ENCODE results near the gene CNTNAP2.

Gene CNTNAP2

DNA sequence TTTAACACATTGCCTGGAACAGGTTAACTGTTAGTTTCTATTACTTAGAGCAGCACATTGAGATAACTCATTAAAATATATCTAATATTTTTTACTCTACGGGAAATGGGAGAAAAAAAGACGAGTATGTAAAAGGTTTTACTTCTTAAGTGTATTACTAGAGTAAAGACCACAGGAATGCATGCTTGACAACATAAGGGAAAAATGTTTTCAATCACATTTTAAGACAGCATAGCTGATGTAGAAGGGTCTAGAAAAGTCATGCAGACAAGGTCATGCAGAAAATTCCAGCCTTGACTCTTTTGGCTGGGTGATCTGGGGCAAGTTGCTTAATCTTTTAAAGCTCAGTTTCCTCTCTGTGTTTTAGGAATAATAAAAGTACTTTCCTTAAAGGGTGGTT, 806.2 kb downstream of the CNTNAP2 start:
- DNase-seq = no peak

DNA sequence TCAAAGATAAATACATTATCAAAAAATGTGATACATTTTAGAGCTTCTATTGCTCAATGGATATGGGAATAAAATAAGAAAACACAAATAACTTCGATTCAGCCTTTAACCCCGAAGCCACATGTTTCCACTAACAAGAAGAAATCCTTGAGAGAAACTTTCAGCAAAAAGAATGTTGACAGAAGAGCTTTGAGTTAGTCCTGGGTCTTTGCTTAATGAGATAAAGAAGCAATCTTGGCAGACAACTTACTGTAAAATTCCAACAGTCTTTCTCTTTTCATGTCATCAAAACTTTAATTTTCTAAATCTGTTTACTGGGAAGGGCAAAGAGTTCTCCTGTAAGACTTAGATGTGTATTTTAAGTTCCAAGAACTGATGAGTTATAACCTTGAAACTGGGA, 810.2 kb downstream of the CNTNAP2 start:
- DNase-seq = no peak

DNA sequence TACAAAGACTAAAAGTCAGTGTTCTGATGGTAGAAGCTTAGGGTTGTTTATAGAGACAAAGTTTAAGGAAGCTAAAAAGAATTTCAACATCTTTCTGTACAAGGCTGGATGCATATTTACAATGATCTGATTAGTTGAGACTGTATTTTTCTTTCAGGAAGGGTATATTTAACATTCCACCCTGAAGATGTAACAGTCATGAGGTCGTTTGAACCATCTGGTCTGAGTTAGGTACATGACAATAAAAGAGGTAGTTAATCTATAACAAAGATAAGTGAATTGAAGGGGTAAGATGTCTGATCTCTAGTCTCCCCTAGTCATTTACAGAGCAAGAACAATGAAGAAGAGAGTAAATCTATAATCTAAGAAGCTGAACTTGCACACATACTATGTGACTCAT, 821.2 kb downstream of the CNTNAP2 start:
- DNase-seq = no peak

DNA sequence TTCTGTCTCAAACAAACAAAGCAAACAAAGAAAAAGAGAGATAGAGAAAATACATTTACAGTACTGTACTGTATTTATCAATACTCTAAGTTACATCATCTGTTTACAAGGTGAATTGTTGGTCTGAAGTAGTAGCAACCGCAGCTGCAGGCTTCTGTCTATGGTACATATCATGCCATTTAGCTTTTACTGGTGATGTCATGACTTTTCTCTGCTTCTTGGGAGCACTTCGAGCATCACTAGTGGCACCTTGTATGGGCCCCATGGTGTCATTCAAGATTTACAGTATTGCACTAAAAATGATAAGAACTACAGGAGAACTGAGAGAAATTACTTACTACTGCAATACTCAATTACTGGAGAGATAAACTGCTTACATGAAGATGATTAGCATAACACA, 826.9 kb downstream of the CNTNAP2 start:
- DNase-seq = no peak

DNA sequence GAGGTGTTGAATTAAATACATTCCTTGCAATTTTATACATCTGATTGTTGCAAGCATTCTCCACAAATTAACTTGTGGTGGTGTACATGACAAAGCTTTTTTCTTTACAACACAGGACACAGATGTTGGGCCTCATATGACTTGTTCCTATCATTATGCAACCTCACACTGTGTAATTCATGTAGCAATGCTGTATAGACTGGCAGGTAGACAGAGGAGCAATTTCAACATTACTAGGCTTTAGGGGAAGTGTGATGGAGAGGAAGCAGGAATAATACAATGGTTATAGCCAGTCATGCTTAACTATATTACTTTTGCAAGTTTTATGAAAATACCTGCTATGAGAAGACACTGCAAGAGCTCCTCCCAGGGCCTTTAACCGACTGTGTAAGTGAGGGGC, 832.1 kb downstream of the CNTNAP2 start:
- no peak for DNase-seq

DNA sequence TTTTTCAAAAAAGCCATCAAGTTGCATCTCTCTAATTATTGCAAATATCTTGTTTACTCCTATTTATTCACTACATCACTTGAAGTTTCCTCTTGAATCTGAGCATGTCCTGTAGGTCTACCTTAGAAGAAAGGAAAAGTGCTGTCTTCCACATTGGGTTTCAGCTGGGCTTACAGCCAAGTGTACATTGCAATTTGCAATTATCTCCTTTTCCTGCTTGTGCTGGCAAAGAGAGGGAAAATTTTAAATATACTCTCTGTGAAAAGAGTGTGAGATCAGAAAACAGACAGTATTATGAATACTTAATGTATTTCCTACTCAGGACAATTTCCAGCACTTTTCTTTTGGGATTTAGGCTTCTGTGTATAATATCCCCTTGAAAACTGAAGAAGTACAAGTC, 839.7 kb downstream of the CNTNAP2 start:
- peak; percentile 88 for DNase-seq

DNA sequence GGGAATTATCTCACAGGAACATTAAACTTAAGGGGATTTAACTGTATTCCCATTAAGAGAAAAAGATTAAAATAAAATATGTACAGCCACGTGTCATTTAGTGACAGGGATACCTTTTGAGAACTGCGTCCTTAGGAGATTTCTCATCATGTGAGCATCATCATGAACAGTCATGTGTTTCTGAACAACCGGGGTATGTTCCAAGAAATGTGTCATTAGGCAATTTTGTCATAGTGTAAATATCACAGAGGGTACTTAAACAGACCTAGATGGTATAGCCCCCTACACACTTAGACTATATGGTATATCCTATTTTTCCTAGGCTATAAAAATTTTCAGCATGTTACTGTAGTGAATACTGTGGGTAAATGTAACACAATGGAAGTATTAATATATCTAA, 840.3 kb downstream of the CNTNAP2 start:
- DNase-seq = no peak

DNA sequence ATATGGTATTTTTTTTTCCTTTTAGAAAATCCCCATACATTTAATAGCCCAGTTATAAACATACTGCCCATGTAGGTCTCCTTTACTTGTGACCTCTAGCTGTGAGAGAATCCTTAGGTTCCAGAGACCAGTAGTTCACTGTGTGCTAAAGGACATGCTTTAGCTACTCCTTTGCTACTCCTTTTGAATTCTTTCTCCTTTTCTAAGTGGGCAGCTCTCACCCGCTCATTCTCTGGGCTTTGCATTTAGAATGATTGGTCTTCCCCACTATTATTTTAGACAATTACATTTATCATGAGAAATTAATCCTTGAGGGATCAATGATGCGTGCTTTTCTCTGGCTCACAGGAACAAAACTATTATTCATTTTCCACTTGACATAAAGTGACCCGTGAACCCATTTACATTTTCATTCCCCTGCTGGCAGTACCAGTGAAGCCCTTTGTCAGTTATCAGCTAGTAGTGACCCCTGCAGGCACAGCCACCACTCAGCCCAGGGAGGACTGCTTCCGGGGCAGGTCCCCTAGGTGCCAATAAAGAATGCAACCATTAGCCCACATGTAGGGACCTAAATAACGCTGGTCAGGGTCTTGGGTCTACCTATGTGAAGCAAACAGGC, 844.3 kb downstream of the CNTNAP2 start:
- DNase-seq = no peak

DNA sequence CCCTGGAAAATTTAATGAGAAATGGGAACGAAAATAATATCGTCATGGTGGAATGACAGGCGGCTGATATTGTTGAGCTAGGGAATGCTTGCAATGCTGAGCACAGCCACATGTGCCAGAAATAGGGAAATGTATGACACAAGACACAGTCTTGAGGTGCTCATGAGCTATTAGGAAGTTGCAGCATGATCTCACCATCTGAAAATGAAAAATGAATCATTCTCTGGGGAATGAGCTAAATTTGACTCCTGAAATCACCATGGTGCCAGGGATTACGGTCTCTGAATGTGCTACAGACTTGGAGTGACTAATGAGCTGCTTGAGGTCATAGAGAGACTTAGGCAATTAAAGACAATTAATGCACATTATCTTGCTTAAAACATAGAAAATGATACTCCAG, 845.0 kb downstream of the CNTNAP2 start:
- peak; percentile 9 for DNase-seq

DNA sequence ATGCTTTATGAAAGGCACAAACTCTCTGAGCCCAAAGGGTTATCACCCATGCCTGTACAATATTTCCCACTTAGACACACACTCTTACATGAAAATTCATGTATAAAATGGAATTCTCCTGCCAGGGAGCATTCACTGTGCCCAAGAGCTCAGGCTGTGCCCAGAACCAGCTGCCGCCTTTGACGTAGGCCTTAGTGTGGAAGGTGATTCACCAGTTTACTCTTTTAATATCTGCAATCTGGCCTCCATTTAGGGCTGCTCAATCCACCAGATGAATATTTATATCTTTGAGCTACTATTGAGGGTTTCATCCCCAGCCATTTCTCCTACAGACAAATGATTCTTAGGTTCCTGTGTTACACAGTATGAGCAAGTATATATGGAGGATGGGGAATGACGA, 849.7 kb downstream of the CNTNAP2 start:
- no peak for DNase-seq

DNA sequence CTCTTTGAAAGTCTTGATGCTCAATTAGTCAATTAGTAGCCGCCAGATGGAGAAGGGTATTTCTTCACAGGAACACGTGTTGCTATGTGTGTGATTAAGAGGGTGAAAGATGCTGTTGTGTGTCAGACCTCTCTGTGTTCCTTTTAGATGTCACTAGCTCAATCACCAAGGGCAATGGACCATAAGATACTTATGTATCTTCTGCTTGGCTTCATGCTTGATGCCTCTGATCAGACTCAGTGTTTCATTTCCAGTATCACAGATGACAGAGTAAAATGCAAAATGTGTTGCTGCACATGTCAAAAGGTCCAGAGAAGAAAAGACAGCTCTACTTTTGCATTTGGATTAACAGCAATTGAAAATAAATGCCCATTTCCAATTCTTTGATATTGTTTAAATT, 865.9 kb downstream of the CNTNAP2 start:
- DNase-seq = no peak

DNA sequence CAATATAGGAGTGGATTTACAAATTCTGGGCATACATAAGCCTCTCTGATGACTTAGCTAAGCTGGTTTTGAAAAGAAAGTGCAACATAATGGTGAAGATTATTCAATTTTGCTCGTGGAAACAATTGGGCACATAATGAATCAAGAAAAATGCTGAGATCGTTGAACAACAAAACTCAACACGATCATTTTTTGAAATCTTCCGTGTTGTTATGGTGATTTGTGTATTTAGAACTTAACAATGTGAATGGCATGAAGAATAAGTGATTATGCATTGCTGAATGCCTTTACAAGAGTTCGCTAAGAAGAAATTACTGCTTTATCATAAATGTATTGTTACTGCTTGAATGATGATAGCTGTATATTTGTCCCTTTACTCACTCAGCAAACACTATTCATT, 875.0 kb downstream of the CNTNAP2 start:
- DNase-seq = no peak

DNA sequence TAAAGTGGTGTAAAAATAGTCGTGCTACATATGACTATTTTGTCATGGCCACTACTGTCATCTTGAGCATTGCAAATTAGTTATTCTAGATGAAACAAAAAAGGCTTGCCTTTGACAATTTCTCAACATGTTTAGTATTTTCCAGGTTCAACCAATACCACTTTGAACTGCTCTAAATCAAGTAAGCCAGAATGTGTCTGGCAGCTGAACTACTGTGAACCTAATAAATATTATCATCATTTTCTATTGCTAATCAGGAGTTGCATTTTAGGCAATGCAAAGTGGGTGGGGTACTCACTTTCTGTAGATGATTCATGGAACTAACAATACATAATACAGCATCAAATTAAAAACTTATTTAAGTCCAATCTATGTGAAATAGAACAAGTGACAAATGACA, 877.2 kb downstream of the CNTNAP2 start:
- DNase-seq = no peak

DNA sequence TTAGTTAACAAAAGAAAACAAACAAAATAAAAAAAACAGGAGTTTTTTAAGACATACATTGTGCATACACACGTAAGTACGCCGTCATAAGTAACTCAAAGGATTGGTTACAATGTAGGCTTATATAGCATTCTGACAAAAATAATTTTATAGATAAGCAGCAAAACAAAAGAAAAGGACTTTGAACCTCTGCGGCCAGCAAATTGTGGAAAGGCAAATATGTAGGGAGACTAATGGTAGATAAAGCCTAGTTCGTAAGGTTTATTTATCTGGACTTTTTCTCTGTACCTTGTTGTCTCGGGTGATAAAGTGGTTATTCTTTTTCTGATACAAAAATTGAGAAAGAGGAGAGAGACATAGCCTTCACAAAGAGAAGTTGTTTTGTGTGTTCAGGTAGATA, 891.9 kb downstream of the CNTNAP2 start:
- no peak for DNase-seq

DNA sequence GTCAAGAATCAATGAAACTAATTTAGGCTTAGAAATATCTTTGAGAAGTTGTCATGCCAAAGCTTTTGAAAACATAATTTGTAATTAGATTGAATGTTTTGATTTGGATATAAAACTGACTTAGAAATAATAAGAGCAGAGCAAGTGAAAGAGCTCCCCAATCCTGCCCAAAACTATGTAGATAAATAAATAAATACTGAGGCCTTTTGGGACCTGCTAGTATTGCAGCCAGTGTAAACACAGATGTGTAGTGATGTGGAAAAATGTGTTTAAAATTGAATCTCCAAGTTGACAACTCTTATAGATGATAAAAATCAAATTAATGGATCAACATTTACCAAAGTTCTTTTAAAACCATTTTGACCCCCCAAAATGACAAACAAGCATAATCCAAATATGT, 896.1 kb downstream of the CNTNAP2 start:
- no peak for DNase-seq

DNA sequence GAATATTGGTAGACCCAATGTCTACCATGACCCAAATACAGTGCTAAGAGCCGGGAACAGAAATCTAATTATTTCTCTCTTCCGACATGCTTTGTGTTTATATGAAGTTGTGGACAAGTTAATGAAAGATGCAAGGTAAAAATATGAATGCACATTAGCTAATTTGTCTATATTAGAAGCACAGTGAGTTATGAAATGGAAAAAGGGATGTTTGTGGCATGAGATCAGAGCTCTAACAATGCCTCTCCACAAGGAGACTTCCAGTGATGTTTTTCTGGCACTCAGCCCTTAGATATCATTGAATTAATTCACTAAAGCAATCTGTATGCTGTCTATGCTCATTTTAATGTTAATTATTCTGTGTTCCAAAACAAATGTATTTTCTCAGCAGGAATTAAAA, 897.2 kb downstream of the CNTNAP2 start:
- no peak for DNase-seq

DNA sequence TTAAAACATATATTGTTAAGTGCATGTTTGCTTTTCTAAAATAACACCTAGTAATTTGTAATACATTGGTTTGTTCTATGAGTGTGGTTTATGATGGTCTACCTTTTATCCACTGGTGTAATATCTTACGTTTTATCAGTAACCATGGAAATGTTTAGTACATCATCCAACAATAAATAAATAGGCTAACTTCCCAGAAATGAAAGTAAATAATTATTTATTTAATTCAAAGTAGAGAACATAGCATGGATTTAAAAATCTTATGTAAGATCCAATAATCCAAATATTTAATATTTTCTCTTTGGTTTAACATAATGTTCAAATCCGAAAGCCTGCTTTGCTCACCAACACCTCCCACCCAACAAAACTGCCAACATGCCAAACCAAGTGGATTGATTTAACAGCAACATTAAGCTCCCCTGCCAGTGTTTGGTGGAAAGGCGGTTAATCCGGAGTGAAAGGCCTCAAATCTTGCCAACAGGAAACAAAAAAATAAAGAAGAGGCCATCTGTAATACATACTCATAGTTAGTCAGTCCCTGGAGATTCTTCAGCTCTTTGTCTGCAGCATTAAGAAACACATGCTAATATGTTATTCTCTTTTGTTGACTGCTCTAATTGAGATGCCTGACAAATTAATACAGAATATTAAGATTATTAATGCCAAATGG, 897.8 kb downstream of the CNTNAP2 start:
- DNase-seq = no peak

DNA sequence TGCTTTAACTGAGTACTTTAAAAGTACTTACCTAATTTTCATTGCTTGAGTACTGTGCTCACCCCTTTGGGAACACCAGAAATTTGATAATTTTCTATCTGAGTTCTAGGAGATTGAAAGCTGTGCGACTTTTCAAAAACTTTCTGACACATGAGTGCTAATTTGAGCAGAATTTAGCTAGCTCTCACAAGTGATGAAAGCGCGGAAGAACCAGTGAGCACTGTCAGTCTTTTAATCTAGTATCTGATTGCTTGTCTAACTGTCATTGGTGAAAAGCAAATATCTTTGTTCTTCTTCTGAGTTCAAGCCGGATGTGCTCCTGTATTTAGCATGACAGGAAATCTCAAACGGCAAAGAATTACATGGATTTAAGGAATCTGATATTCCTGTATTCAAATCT, 899.4 kb downstream of the CNTNAP2 start:
- DNase-seq = no peak

DNA sequence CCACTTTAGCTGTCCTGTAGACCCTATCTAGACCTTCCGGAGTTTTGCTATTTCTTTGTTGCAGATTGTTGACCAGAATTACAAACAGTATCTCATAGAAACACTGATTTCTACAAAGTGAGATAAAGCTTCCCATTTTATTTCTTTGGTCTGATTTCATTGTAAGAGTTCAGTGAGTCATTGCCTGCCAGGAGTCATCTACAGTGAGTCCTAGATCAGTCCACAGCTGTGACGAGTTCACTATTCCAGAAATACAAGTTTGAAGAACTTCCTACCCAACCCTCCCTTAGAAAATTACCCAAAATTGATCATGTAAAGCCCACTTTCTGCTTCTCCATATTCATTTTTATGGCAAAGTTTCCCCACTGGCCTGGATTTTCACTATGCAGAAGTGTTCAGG, 905.5 kb downstream of the CNTNAP2 start:
- DNase-seq = no peak

DNA sequence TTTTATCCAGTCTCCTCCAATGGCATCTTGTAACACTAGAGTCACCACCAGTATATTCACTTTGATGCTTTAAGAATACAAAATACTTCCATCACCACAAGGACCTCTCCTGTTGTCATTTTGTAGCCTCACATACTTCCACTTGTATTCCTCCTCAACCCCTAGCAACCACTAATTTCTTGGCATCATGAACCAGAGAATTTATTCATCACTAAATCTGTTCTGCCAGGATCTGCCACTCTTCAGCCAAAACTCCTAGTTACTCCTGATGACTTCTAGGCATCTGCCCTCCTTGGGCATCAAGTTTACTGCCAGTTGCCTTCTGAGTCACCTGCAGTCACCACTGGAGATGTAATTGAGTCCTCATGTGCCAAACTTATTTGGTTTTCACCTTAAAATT, 906.8 kb downstream of the CNTNAP2 start:
- no peak for DNase-seq

DNA sequence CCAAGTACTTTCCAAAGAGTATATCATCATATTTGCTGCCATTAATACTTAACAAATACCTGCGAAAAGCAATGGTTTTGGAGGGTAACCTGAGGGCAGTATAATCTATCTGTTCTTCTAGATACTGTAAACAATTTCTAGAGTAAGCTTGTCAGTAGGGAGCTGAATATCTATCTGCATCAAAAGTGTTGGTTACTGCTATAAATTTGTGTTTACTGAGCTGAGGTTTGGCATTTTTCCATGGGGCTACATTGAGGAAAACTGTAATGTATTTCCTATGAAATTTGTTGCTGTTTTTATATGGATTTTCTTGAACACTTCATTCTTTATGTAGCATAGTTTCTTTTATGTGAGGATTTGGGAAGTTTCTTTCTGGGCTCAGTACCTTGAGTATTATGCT, 913.4 kb downstream of the CNTNAP2 start:
- no peak for DNase-seq

DNA sequence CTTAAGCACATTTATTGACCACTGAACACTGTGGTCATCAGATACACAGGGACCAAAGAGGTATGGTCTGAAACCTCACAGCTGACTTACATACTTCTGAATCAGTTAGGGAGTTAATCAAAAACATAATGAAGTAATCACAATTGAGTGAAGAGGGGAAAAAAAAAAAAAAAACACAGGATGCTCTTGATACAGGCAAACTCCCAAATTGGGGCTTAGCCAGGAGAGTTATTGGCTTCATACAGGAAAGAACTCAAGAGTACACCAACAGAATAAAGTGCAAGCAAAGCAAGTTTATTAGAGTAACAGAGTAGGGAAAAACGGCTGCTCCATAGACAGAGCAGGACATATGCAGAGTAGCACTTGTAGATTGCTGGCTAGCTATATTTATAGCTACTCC, 917.0 kb downstream of the CNTNAP2 start:
- DNase-seq = no peak

DNA sequence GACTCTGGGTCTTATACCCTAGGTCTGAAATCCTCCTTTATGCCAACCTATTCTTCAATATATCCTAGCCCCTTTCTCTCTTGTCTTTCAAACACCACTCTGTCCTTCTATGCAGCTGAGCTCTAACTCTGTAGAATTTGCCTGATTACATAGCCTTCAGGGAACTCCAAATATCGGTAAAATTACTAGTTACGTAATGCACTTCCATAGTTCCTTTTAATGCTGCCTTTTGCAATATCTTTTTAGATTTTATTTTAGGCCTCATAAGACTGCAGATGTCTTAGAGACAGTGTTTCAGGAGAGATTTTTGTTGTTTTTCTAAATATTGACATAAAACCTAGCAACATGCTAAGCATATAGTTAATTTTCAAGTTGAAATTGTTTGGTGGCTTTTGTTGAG, 924.8 kb downstream of the CNTNAP2 start:
- DNase-seq = no peak

DNA sequence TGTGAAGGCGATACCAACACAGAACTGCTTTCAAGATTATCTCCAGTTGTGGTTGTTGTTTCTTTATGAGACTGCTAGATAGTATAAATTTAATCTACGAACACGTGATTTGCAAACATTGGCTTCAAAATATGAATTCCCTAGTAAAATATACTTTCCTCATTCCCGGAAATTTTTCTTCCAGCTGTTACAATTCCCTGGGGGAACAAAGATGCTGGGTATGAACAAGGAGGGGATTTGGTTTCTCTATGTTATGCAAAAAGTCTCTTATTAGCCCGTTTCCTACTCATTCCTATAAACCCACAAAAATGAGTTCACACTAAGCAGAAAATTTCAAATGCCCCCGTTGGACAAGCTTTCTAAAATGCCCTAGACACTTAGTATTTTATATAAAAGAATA, 928.3 kb downstream of the CNTNAP2 start:
- DNase-seq = no peak

DNA sequence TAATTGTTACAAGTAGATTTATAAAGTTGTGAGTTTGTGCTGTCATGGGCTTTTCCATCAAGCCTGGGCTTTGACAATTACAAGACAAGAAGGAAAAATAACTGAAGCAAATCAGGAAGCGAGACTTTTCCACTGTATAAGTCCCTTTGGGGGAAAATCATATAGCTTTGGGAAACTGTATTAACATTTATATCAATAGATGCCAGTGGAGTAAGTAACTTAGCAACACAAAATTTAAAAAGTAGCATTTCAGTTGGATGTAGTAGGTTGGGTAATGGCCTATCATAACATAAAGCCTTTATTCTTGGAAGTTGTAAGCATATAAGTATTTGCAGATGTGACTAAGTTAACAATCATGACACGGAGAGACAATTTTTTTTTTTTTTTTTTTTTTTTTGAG, 931.1 kb downstream of the CNTNAP2 start:
- no peak for DNase-seq
